H9 (cell line): ENCODE data around the gene ATF7. TPM values are rescaled to one million over a fixed set of nuclear protein-coding genes. Genes with fewer than 3 reads are reported as not detected.
"Not testable (repeated sequence)": the region's sequence is repeated elsewhere in the genome, so short reads cannot be mapped to it uniquely, and the experiment has no call there.

Source experiments
- DNase-seq: peaks from one replicate; pipeline ENCODE4 v3.0.0-alpha.2; 2017
- H2AFZ ChIP-seq: one replicate; pipeline ENCODE4 v1.6.1; 2013; ENCODE audit warnings: mild to moderate bottlenecking, low read length, control low read depth, moderate library complexity
- H2AK5ac ChIP-seq: 2 replicates; pipeline ENCODE4 v1.6.1; 2013; ENCODE audit warnings: low read length, control low read depth, mixed read lengths; ENCODE audit not compliant: insufficient read length
- H2BK120ac ChIP-seq: one replicate; pipeline ENCODE4 v1.6.1; 2013; ENCODE audit warnings: low read depth, mild to moderate bottlenecking, low read length, control low read depth, inconsistent platforms; ENCODE audit not compliant: poor library complexity, severe bottlenecking
- H2BK12ac ChIP-seq: 2 replicates; pipeline ENCODE4 v1.6.1; 2013; ENCODE audit warnings: low read length, control low read depth, mixed read lengths, low read depth; ENCODE audit not compliant: insufficient read length
- H2BK15ac ChIP-seq: 2 replicates; pipeline ENCODE4 v1.6.1; 2013; ENCODE audit warnings: low read depth, low read length, control low read depth
- H2BK20ac ChIP-seq: one replicate; pipeline ENCODE4 v1.6.1; 2013; ENCODE audit warnings: low read depth, mild to moderate bottlenecking, low read length, control low read depth, inconsistent platforms; ENCODE audit not compliant: poor library complexity, severe bottlenecking
- H2BK5ac ChIP-seq: 2 replicates; pipeline ENCODE4 v1.6.1; 2013; ENCODE audit warnings: low read length, control low read depth, mixed read lengths; ENCODE audit not compliant: insufficient read length
- H3K14ac ChIP-seq: 2 replicates; pipeline ENCODE4 v1.6.1; 2013; ENCODE audit warnings: low read length, control low read depth; ENCODE audit not compliant: insufficient read depth
- H3K18ac ChIP-seq: 2 replicates; pipeline ENCODE4 v1.6.1; 2013; ENCODE audit warnings: low read depth, mild to moderate bottlenecking, mixed read lengths, low read length, control low read depth; ENCODE audit not compliant: insufficient read length
- H3K23ac ChIP-seq: 2 replicates; pipeline ENCODE4 v1.6.1; 2013; ENCODE audit warnings: low read length, control low read depth, mixed read lengths, low read depth; ENCODE audit not compliant: insufficient read length
- H3K23me2 ChIP-seq: 2 replicates; pipeline ENCODE4 v1.6.1; 2013; ENCODE audit warnings: low read depth, mild to moderate bottlenecking, mixed read lengths, low read length, control low read depth; ENCODE audit not compliant: insufficient read length, poor library complexity, severe bottlenecking
- H3K27ac ChIP-seq: 2 replicates; pipeline ENCODE4 v1.5.1; 2013; ENCODE audit warnings: low read length, control low read depth, mixed read lengths, low read depth; ENCODE audit not compliant: insufficient read length
- H3K27me3 ChIP-seq: 2 replicates; pipeline ENCODE4 v1.6.1; 2013; ENCODE audit warnings: low read length, control low read depth, inconsistent platforms; ENCODE audit not compliant: insufficient read depth
- H3K4ac ChIP-seq: 2 replicates; pipeline ENCODE4 v1.6.1; 2013; ENCODE audit warnings: low read depth, mild to moderate bottlenecking, control low read depth, inconsistent platforms, low read length, moderate library complexity
- H3K4me1 ChIP-seq: 2 replicates; pipeline ENCODE4 v1.6.1; 2013; ENCODE audit warnings: low read length, control low read depth, inconsistent platforms; ENCODE audit not compliant: insufficient read depth
- H3K4me2 ChIP-seq: 2 replicates; pipeline ENCODE4 v1.6.1; 2013; ENCODE audit warnings: low read length, control low read depth, mixed read lengths; ENCODE audit not compliant: insufficient read length, insufficient read depth
- H3K56ac ChIP-seq: 2 replicates; pipeline ENCODE4 v1.6.1; 2013; ENCODE audit warnings: low read depth, mild to moderate bottlenecking, mixed read lengths, low read length, control low read depth; ENCODE audit not compliant: insufficient read length
- H3K79me1 ChIP-seq: 2 replicates; pipeline ENCODE4 v1.6.1; 2013; ENCODE audit warnings: low read depth, mild to moderate bottlenecking, moderate library complexity, low read length, control low read depth, inconsistent platforms; ENCODE audit not compliant: insufficient read depth, poor library complexity, severe bottlenecking
- H3K79me2 ChIP-seq: 2 replicates; pipeline ENCODE4 v1.6.1; 2013; ENCODE audit warnings: low read length, control low read depth, inconsistent platforms; ENCODE audit not compliant: insufficient read depth
- H3K9ac ChIP-seq: 2 replicates; pipeline ENCODE4 v1.6.1; 2013; ENCODE audit warnings: low read length, control low read depth, mixed read lengths; ENCODE audit not compliant: insufficient read length; ENCODE audit errors: extremely low read depth
- H3K9me3 ChIP-seq: one replicate; pipeline ENCODE4 v1.6.1; 2013; ENCODE audit warnings: low read depth, low read length, inconsistent platforms; ENCODE audit not compliant: control insufficient read depth
- H3T11ph ChIP-seq: one replicate; pipeline ENCODE4 v1.6.1; 2013; ENCODE audit warnings: mild to moderate bottlenecking, low read length, control low read depth, inconsistent platforms
- H4K20me1 ChIP-seq: one replicate; pipeline ENCODE4 v1.6.1; 2013; ENCODE audit not compliant: control insufficient read depth, insufficient read length, insufficient read depth
- H4K5ac ChIP-seq: 2 replicates; pipeline ENCODE4 v1.6.1; 2013; ENCODE audit warnings: low read depth, mild to moderate bottlenecking, mixed read lengths, low read length, control low read depth; ENCODE audit not compliant: insufficient read length
- H4K8ac ChIP-seq: replicated peaks from 2 replicates; pipeline ENCODE4 v1.6.1; 2013; ENCODE audit warnings: low read length, control low read depth, mixed read lengths, low read depth; ENCODE audit not compliant: insufficient read length
- H4K91ac ChIP-seq: 2 replicates; pipeline ENCODE4 v1.6.1; 2013; ENCODE audit warnings: low read depth, mild to moderate bottlenecking, moderate library complexity, mixed read lengths, low read length, control low read depth; ENCODE audit not compliant: insufficient read length
- H3K27ac Mint-ChIP-seq, 3 experiments: 2 replicates in 2 of 3; 3 replicates in 1 of 3; pipeline ENCODE4 v1.8.0; 2020 to 2021; ENCODE audit warnings: mixed read lengths in 3 of 3, mild to moderate bottlenecking in 1 of 3, moderate library complexity in 1 of 3
- H3K27me3 Mint-ChIP-seq: 2 replicates; pipeline ENCODE4 v1.8.0; 2021; ENCODE audit warnings: low read depth, mild to moderate bottlenecking, moderate library complexity, mixed read lengths
- H3K36me3 Mint-ChIP-seq, 3 experiments: 2 replicates in 2 of 3; 3 replicates in 1 of 3; pipeline ENCODE4 v1.8.0; 2020 to 2021; ENCODE audit warnings: low read depth in 3 of 3, mixed read lengths in 3 of 3; ENCODE audit not compliant: insufficient read depth in 1 of 3
- H3K4me1 Mint-ChIP-seq, 2 experiments: 2 replicates each; pipeline ENCODE4 v1.8.0; 2020; ENCODE audit warnings: mixed read lengths in 2 of 2
- H3K4me3 Mint-ChIP-seq, 2 experiments: 2 replicates in 1 of 2; 3 replicates in 1 of 2; pipeline ENCODE4 v1.8.0; 2020 to 2021; ENCODE audit warnings: mild to moderate bottlenecking in 2 of 2, mixed read lengths in 2 of 2, moderate library complexity in 1 of 2
- H3K9me3 Mint-ChIP-seq, 2 experiments: 2 replicates in 1 of 2; 3 replicates in 1 of 2; pipeline ENCODE4 v1.8.0; 2020; ENCODE audit warnings: mild to moderate bottlenecking in 2 of 2, mixed read lengths in 2 of 2, moderate library complexity in 1 of 2
- WGBS: extraction: QIAGEN DNeasy Blood & Tissue Kit; methylation state at CpG from one replicate; pipeline ENCODE4 v1.1.7; 2013; ENCODE audit warnings: missing lambda C conversion rate, low lambda C conversion rate, mixed read lengths; ENCODE audit not compliant: insufficient read length; ENCODE audit errors: extremely low coverage; 5-methylcytosine and 5-hydroxymethylcytosine counted together
- total RNA-seq: library from RNA; stranded (reverse); gene quantifications from 2 replicates; pipeline ENCODE4 v1.2.1, GENCODE V29; 2021
- TF ChIP-seq, protein P1 (sequence below): fragments of 200-600 bp; sonication (generic); conservative IDR thresholded peaks from 3 replicates; pipeline ENCODE4 v1.8.0; 2021; ENCODE audit warnings: antibody characterized with exemption, mild to moderate bottlenecking

Gene ATF7
- total RNA-seq, 1 experiment from 2014 or later: 17.7 TPM

DNA sequence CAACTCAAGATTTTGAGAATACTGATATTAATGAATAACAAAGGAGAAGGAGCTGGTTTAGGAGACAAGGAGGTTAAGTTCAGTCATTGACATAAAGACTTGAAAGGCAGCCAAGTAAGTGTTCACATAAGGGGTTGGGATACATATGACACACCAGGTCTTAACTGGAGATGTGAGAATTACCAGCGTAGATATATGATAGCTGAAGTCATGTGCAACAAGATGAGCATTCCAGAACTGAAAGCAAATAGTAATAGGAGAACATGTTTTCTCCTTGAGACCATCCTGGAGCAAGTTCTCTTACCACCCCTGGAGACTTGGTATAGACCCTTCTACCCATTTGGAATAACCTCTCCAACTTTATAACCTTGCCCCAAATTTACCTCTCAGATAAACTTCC, 75.6 kb downstream of the ATF7 start:
- no peak overlapping the region for H3K4me3 Mint-ChIP-seq
- Histone ChIP-seq H4K8ac (no peak overlapping the region), H3K27ac (no peak overlapping the region), H3K23ac (no peak overlapping the region), H3K9me3 (no peaks in the 10 kb centered on the region), H4K20me1 (no peaks in the 10 kb centered on the region), H2BK15ac (no peak overlapping the region), H3K79me1 (no peaks in the 10 kb centered on the region), H2AFZ (no peak overlapping the region), H3K4me2 (no peak overlapping the region), H4K5ac (no peak overlapping the region), H3K27me3 (no peaks in the 10 kb centered on the region), H3K4me1 (no peaks in the 10 kb centered on the region), H4K91ac (no peak overlapping the region), H2BK120ac (no peak overlapping the region), H3K4ac (no peak overlapping the region), H3K18ac (no peak overlapping the region), H2BK5ac (no peak overlapping the region), H3T11ph (no peak overlapping the region), H2AK5ac (no peak overlapping the region), H3K9ac (no peak overlapping the region), H3K14ac (no peak overlapping the region), H3K56ac (no peak overlapping the region), H3K23me2 (no peaks in the 10 kb centered on the region), H2BK20ac (no peak overlapping the region), H2BK12ac (no peak overlapping the region), H3K79me2 (no peaks in the 10 kb centered on the region)
- TF ChIP-seq, protein P1, sequence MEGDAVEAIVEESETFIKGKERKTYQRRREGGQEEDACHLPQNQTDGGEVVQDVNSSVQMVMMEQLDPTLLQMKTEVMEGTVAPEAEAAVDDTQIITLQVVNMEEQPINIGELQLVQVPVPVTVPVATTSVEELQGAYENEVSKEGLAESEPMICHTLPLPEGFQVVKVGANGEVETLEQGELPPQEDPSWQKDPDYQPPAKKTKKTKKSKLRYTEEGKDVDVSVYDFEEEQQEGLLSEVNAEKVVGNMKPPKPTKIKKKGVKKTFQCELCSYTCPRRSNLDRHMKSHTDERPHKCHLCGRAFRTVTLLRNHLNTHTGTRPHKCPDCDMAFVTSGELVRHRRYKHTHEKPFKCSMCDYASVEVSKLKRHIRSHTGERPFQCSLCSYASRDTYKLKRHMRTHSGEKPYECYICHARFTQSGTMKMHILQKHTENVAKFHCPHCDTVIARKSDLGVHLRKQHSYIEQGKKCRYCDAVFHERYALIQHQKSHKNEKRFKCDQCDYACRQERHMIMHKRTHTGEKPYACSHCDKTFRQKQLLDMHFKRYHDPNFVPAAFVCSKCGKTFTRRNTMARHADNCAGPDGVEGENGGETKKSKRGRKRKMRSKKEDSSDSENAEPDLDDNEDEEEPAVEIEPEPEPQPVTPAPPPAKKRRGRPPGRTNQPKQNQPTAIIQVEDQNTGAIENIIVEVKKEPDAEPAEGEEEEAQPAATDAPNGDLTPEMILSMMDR: no peak
- H3K36me3 Mint-ChIP-seq: no peaks in the 10 kb centered on the region; a peak in 4 of 7 replicates
- no peak for DNase-seq
- H3K9me3 Mint-ChIP-seq: no peaks in the 10 kb centered on the region; a peak in 1 of 5 replicates
- no peaks in the 10 kb centered on the region; the same call in 1 of the 2 replicates for H3K27me3 Mint-ChIP-seq
- WGBS: no CpG with 5 or more reads among the region's 1 CpG
- H3K4me1 Mint-ChIP-seq: peaks cover 0 to 9% of the 10 kb centered on the region in 2 experiments; a peak in 1 of 4 replicates
- H3K27ac Mint-ChIP-seq: no peak overlapping the region

- H3K27ac Mint-ChIP-seq, H4K20me1 ChIP-seq, DNase-seq, H3K79me2 ChIP-seq, H3K4me1 Mint-ChIP-seq, H3K4me2 ChIP-seq, H2AFZ ChIP-seq, H3K4ac ChIP-seq, H3K36me3 Mint-ChIP-seq, H3K9ac ChIP-seq, H3K79me1 ChIP-seq, H3K18ac ChIP-seq, H2BK5ac ChIP-seq, H3K14ac ChIP-seq, H3T11ph ChIP-seq, H3K4me1 ChIP-seq, H2BK20ac ChIP-seq, H3K27me3 ChIP-seq, H3K23ac ChIP-seq, H3K23me2 ChIP-seq, H3K27ac ChIP-seq, H2AK5ac ChIP-seq, H4K8ac ChIP-seq, H3K4me3 Mint-ChIP-seq, H3K56ac ChIP-seq, H3K27me3 Mint-ChIP-seq, H2BK120ac ChIP-seq, H2BK15ac ChIP-seq, H2BK12ac ChIP-seq, H3K9me3 Mint-ChIP-seq, H3K9me3 ChIP-seq, H4K5ac ChIP-seq, H4K91ac ChIP-seq: not testable (repeated sequence)
- no CpG with 5 or more reads among the region's 8 CpGs for WGBS
These were observed 76.1 kb downstream of the ATF7 start for GRCh38 chr12:53550131-53550530.
